Right lobe of liver (tissue), 6 donors: ENCODE data around the gene NFAT5. TPM values are rescaled to one million over a fixed set of nuclear protein-coding genes. Genes with fewer than 3 reads are reported as not detected.

Source experiments
- ATAC-seq, 4 donors: fragments of 200-7000 bp; cut with Tn5 transposase; one replicate each; pipeline ENCODE4 v1.9.1; 2020; ENCODE audit warnings: mild to moderate bottlenecking in 4 of 4, moderate library complexity in 4 of 4
- DNase-seq, 3 donors: peaks; one replicate each; pipeline ENCODE4 v3.0.0-alpha.2; 2020
- H3K27ac ChIP-seq, 3 donors: fragments of 200-600 bp; one replicate each; pipeline ENCODE4 v1.8.0; 2022
- H3K27me3 ChIP-seq, 2 donors: fragments of 200-600 bp; one replicate each; pipeline ENCODE4 v1.8.0; 2022
- H3K36me3 ChIP-seq, 4 donors: fragments of 200-600 bp; sonication (generic) in 1 of 4; one replicate each; pipeline versions ENCODE4 v1.5.1 to v1.8.0; 2017 to 2022; ENCODE audit warnings: control low read depth in 1 of 4
- H3K4me1 ChIP-seq, 4 donors: fragments of 200-600 bp; sonication (generic) in 1 of 4; one replicate each; pipeline versions ENCODE4 v1.5.1 to v1.8.0; 2017 to 2022; ENCODE audit warnings: control low read depth in 1 of 4
- H3K4me3 ChIP-seq, 3 donors: fragments of 200-600 bp; one replicate each; pipeline ENCODE4 v1.8.0; 2022
- H3K9me3 ChIP-seq, 4 donors: fragments of 200-600 bp; sonication (generic) in 1 of 4; one replicate each; pipeline versions ENCODE4 v1.5.1 to v1.8.0; 2017 to 2022; ENCODE audit warnings: control low read depth in 1 of 4
- POLR2A ChIP-seq: fragments of 450-650 bp; IDR thresholded peaks from one replicate; pipeline ENCODE4 v1.6.1; 2017; ENCODE audit warnings: antibody characterized with exemption, mild to moderate bottlenecking
- WGBS: methylation state at CpG from one replicate; pipeline ENCODE4 v1.1.6; 2018; ENCODE audit warnings: low coverage, low lambda C conversion rate; ENCODE audit not compliant: insufficient coverage; ENCODE audit errors: missing lambda C conversion rate; 5-methylcytosine and 5-hydroxymethylcytosine counted together
- intact Hi-C, 2 donors: fragments of 100-400 bp; cut with DNase I; formaldehyde crosslinking; loops; one replicate each; pipeline versions ENCODE4 v1.11.2 to v1.14.1; 2022
- total RNA-seq, 6 experiments: library from RNA; depleted of rRNA in 2 of 6; stranded (reverse); fragments of >200 nt in 2 of 6; fragmentation: NEBNext Ultra II Directional in 3 of 6; extraction: Animal tissue kit (Norgen Biotek cat#: 25700) in 3 of 6; gene quantifications; one replicate each; pipeline versions ENCODE4 v1.1.0 to v1.2.4, GENCODE V29; 2016 to 2023
- TF ChIP-seq, protein P1 (sequence below), 4 donors: fragments of 200-600 bp in 3 of 4; fragments of 450-650 bp in 1 of 4; IDR thresholded peaks; one replicate each; pipeline versions ENCODE4 v1.5.1 to v1.8.0; 2016 to 2022; ENCODE audit warnings: antibody characterized with exemption in 4 of 4, mild to moderate bottlenecking in 2 of 4
- donor health status: DM: no; HTN: yes; CAD: no.
- donor health status: DM: no; HTN: no; CAD: no.
- donor health status: DM: no; HTN: no; CAD: no.
- donor health status: DM: no; HTN: yes; CAD: no.
- donor health status: DM: no; HTN: yes; CAD: no.

Gene NFAT5
- total RNA-seq, 6 experiments from 2014 or later, result 10.3 to 19.6 (median 14.8) TPM

DNA sequence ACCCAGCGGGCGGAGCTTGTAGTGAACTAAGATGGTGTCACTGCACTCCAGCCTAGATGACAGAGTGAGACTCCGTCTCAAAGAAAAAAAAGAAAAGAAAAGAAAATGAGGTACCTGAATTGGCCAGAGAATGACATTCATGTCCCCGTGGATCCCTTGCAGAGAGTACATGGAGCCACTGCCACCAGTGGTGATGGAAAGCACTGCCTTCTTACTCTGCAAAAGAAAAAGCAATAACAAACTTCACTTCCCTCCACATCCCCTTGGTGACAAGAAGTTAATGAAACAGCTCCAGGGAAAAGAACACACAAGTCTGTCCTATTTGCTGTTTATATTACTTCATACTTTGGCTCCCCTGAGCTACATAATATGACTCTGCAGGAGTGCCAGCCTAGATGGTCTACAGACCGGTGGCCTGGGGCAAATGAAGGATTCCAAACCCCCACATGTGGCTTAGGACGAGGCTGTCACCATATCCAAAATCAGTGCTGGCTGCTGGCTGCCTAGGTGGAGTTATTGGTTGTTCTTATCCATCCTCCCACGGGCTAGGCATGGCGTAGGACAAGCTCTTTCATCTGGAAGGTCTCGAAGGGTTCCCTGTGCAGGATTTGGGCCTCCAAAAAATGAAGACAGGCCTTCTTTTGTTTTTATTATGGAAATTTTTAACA, 147.3 kb downstream of the NFAT5 start:
- H3K27ac ChIP-seq, result no peak overlapping the region
- H3K4me3 ChIP-seq, result no peak overlapping the region
- DNase-seq, result no peak
- peaks cover 0 to 4% (median 0%) of the 10 kb centered on the region in 4 donors for H3K36me3 ChIP-seq
- peaks cover 0 to 11% (median 0%) of the 10 kb centered on the region in 4 donors for H3K4me1 ChIP-seq
- intact Hi-C loops, result no loop called here
- 95% methylated on average over 3 of the region's 9 CpGs for WGBS
- no peak for TF ChIP-seq POLR2A
- TF ChIP-seq, protein P1, sequence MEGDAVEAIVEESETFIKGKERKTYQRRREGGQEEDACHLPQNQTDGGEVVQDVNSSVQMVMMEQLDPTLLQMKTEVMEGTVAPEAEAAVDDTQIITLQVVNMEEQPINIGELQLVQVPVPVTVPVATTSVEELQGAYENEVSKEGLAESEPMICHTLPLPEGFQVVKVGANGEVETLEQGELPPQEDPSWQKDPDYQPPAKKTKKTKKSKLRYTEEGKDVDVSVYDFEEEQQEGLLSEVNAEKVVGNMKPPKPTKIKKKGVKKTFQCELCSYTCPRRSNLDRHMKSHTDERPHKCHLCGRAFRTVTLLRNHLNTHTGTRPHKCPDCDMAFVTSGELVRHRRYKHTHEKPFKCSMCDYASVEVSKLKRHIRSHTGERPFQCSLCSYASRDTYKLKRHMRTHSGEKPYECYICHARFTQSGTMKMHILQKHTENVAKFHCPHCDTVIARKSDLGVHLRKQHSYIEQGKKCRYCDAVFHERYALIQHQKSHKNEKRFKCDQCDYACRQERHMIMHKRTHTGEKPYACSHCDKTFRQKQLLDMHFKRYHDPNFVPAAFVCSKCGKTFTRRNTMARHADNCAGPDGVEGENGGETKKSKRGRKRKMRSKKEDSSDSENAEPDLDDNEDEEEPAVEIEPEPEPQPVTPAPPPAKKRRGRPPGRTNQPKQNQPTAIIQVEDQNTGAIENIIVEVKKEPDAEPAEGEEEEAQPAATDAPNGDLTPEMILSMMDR (IDR thresholded peaks at IDR 0.05), result no peak
- H3K9me3 ChIP-seq, result no peaks in the 10 kb centered on the region
- ATAC-seq, result no peak
- no peaks in the 10 kb centered on the region for H3K27me3 ChIP-seq

DNA sequence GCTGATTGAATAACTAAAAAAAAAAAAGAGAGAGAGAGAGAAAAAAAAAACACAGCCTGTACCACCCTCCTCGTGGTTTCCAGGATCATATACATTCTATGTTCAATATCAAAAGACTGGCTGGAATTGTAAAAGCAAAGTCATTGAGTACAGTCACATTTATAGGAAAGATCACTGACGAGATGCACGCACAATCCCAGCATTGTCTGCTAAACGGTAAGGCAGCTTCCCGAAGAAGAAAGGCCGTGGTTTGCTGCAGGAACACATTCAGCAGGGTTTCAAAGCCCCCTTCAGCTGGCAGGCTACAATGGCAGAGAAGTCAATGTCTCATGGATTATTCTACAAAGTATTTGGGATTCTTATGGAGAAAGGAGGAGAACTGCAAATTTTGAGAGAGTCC, 151.3 kb downstream of the NFAT5 start:
- H3K27ac ChIP-seq, result no peak overlapping the region
- ATAC-seq (no peak), DNase-seq (no peak)
- H3K9me3 ChIP-seq, result no peaks in the 10 kb centered on the region
- no peak for TF ChIP-seq POLR2A
- TF ChIP-seq, protein P1 (IDR thresholded peaks at IDR 0.05), result no peak
- H3K36me3 ChIP-seq, result peaks cover 0 to 4% (median 0%) of the 10 kb centered on the region in 4 donors
- 80% methylated on average over 2 of the region's 6 CpGs for WGBS
- H3K27me3 ChIP-seq, result no peaks in the 10 kb centered on the region
- no peak overlapping the region for H3K4me3 ChIP-seq
- intact Hi-C loops, result no loop called here
- H3K4me1 ChIP-seq, result peaks cover 0 to 11% (median 0%) of the 10 kb centered on the region in 4 donors

DNA sequence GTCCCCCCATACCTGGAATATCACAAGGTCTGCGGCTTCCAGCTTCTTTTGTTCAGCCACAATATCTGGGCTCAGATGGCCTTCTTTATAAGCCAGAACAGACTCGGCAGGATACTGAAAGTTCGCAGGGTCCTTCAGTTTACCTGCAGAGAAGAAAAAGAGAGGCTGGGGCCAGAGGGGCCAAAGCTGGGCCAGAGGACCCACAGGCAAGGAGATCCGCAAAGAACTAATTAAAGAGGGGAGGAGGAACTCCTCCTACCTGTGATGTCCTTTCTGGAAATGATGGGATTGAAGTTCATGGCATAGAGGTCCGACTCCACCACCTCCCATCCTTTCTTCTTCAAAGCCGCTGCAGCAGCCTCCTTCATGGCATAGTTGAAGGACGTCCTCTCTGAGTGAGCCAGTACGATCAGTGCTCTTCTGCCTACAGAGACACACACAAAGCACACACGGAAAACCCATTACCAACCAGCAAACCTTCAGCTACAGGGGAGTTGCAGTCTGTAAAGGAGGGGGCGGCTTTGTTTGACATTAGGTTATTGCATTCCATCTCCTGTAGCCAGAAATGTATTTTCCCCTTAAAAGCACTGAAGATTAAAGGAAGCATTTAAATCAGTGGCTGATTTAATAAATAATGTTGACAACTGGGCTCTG, 152.5 kb downstream of the NFAT5 start:
- no peak for TF ChIP-seq POLR2A
- TF ChIP-seq, protein P1 (IDR thresholded peaks at IDR 0.05), result no peak
- no peaks in the 10 kb centered on the region for H3K27me3 ChIP-seq
- ATAC-seq (no peak), DNase-seq (no peak)
- H3K4me3 ChIP-seq, result no peak overlapping the region
- peaks cover 0 to 2% (median 0%) of the 10 kb centered on the region in 4 donors for H3K36me3 ChIP-seq
- peaks cover 0 to 11% (median 0%) of the 10 kb centered on the region in 4 donors for H3K4me1 ChIP-seq
- no peak overlapping the region for H3K27ac ChIP-seq
- intact Hi-C loops, result no loop called here
- WGBS, result 93% methylated on average over 6 of the region's 10 CpGs
- no peaks in the 10 kb centered on the region for H3K9me3 ChIP-seq

DNA sequence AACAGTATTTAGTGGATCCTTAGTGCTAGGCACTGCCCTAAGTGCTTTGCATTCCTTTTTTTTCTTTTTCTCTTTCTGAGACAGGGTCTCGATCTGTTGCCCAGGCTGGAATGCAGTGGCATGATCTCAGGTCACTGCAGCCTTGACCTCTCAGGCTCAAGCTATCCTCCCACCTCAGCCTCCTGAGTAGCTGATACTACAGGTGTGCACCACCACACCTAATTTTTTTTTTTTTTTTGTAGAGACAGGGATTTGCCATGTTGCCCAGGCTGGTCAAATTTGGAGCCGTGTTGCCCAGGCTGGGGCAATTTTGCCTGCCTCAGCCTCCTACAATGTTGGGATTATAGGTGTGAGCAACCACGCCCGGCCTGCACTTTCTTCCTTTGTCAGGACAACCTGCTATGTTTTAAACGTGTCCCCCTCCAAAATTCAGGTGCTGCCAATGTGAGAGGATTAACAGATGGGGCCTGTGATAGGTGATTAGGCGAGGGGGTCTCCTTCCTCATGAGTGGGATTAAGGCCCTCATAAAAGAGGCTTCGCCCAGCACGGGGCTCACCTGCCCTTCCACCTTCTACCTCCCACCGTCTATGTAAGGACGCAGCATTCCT, 155.2 kb downstream of the NFAT5 start:
- intact Hi-C loops, result no loop called here
- Histone ChIP-seq H3K4me1 (no peaks in the 10 kb centered on the region), H3K9me3 (no peaks in the 10 kb centered on the region), H3K27me3 (no peaks in the 10 kb centered on the region), H3K36me3 (no peaks in the 10 kb centered on the region), H3K4me3 (no peak overlapping the region), H3K27ac (no peak overlapping the region)
- DNase-seq (no peak), ATAC-seq (no peak)
- no peak for TF ChIP-seq POLR2A
- TF ChIP-seq, protein P1 (IDR thresholded peaks at IDR 0.05), result no peak
- WGBS, result 83% methylated on average over 5 of the region's 10 CpGs
